ENCODE data around the gene GPR176. TPM values are rescaled to one million over a fixed set of nuclear protein-coding genes. Genes with fewer than 3 reads are reported as not detected.

GPR176 gene
- total and polyA plus RNA-seq, 2 donors from 2014 or later: 2.9 to 7.6 TPM

GRCh38 chr15:39925112-39925842, 5.2 kb upstream of the GPR176 start:
- intact Hi-C loops (cut with DNase I): no loop called here

GRCh38 chr15:39924437-39924836, 4.4 kb upstream of the GPR176 start:
- Histone ChIP-seq H3K27me3 (ENCODE audit: control insufficient read depth, insufficient read depth, low read length) (no peaks in the 10 kb centered on the region), H3K4me3 (ENCODE audit: low read length in 3 of 3) (no peak overlapping the region), H3K9me3 (ENCODE audit: control insufficient read depth in 2 of 3, insufficient read depth in 1 of 3, low read length in 3 of 3) (no peaks in the 10 kb centered on the region), H3K36me3 (ENCODE audit: control insufficient read depth in 2 of 3, insufficient read depth in 3 of 3, low read length in 3 of 3) (no peaks in the 10 kb centered on the region), H3K9ac (ENCODE audit: low read length in 3 of 3) (no peak overlapping the region), H3K27ac (ENCODE audit: low read depth in 2 of 2, low read length in 2 of 2) (no peak overlapping the region), H3K4me1 (ENCODE audit: control insufficient read depth in 2 of 3, insufficient read depth in 2 of 3, low read depth in 1 of 3, low read length in 3 of 3) (peaks cover 0 to 4% (median 0%) of the 10 kb centered on the region in 3 donors)
- FAIRE-seq (no peak), DNase-seq (no peak)
- intact Hi-C loops (cut with DNase I): no loop called here
- no peak for TF ChIP-seq CTCF (IDR thresholded peaks at IDR 0.05; ENCODE audit: borderline replicate concordance, extremely low read depth, insufficient read depth)

More at GRCh38 chr15:39925112-39925842, 5.2 kb upstream of the GPR176 start:
- Histone ChIP-seq H3K9ac (ENCODE audit: low read length in 3 of 3) (no peak overlapping the region), H3K36me3 (ENCODE audit: control insufficient read depth in 2 of 3, insufficient read depth in 3 of 3, low read length in 3 of 3) (no peaks in the 10 kb centered on the region), H3K27me3 (ENCODE audit: control insufficient read depth, insufficient read depth, low read length) (no peaks in the 10 kb centered on the region), H3K9me3 (ENCODE audit: control insufficient read depth in 2 of 3, insufficient read depth in 1 of 3, low read length in 3 of 3) (no peaks in the 10 kb centered on the region), H3K4me3 (ENCODE audit: low read length in 3 of 3) (no peak overlapping the region), H3K4me1 (ENCODE audit: control insufficient read depth in 2 of 3, insufficient read depth in 2 of 3, low read depth in 1 of 3, low read length in 3 of 3) (peaks cover 0 to 2% (median 0%) of the 10 kb centered on the region in 3 donors), H3K27ac (ENCODE audit: low read depth in 2 of 2, low read length in 2 of 2) (no peak overlapping the region)
- DNase-seq: no peak
- TF ChIP-seq CTCF (IDR thresholded peaks at IDR 0.05; ENCODE audit: borderline replicate concordance, extremely low read depth, insufficient read depth): no peak
- no peak for FAIRE-seq

GRCh38 chr15:39922462-39923092, 2.5 kb upstream of the GPR176 start:
- no peak overlapping the region for H3K27ac ChIP-seq (ENCODE audit: low read depth in 2 of 2, low read length in 2 of 2)
- no peaks in the 10 kb centered on the region for H3K9me3 ChIP-seq (ENCODE audit: control insufficient read depth in 2 of 3, insufficient read depth in 1 of 3, low read length in 3 of 3)
- no peak for TF ChIP-seq CTCF (IDR thresholded peaks at IDR 0.05; ENCODE audit: borderline replicate concordance, extremely low read depth, insufficient read depth)
- H3K27me3 ChIP-seq (ENCODE audit: control insufficient read depth, insufficient read depth, low read length): peaks cover 4% of the 10 kb centered on the region
- DNase-seq: peak in 1 of 5 donors; percentile 15
- H3K36me3 ChIP-seq (ENCODE audit: control insufficient read depth in 2 of 3, insufficient read depth in 3 of 3, low read length in 3 of 3): no peaks in the 10 kb centered on the region
- peaks cover 0 to 4% (median 0%) of the 10 kb centered on the region in 3 donors for H3K4me1 ChIP-seq (ENCODE audit: control insufficient read depth in 2 of 3, insufficient read depth in 2 of 3, low read depth in 1 of 3, low read length in 3 of 3)
- no peak overlapping the region for H3K9ac ChIP-seq (ENCODE audit: low read length in 3 of 3)
- FAIRE-seq: no peak
- H3K4me3 ChIP-seq (ENCODE audit: low read length in 3 of 3): no peak overlapping the region
- intact Hi-C loops (cut with DNase I): no loop called here

Measured in kidney (tissue), 14 donors.